DLD1 (cell line): ENCODE data around the gene IQCK.
"Not testable (repeated sequence)": the region's sequence is repeated elsewhere in the genome, so short reads cannot be mapped to it uniquely, and the experiment has no call there.

Experiments
- in situ Hi-C: cut with HindIII; loops from 2 replicates; pipeline ENCODE4 v1.10.0; 2017; ENCODE audit warnings: low sequenced_read_pairs

IQCK gene

GRCh38 chr16:19717741-19718623, at the start of gene IQCK, which contains the start of gene KNOP1:
Gene IQCK, plus strand, starts transcription at chr16:19718271. Its CDS starts 36 bp downstream, at chr16:19718307.
Gene KNOP1, minus strand, starts transcription at chr16:19718227. Its CDS starts 3,192 bp downstream, at chr16:19715035.
- in situ Hi-C loops = no loop called here

- in situ Hi-C loops = no loop called here
Observed at GRCh38 chr16:19672378-19672777, 45.7 kb upstream of the IQCK start.

DNA sequence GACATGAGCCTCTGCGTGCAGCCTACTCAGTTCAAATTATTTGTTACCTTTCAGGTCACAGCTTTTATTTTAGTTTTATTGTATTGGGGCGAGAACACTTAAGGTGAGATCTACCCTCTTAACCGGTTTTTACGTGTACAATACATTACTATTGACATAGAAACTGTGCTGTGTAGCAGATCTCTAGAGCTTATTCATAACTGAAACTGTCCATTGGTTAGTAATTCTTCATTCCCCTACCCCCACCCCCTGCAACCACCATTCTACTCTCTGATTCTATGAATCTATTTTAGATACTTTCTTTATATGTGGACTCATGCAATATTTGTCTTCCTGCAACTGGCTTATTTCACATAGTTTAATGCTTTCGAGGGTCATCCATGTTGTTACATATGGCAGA, 43.6 kb upstream of the IQCK start:
- in situ Hi-C loops = no loop called here

DNA sequence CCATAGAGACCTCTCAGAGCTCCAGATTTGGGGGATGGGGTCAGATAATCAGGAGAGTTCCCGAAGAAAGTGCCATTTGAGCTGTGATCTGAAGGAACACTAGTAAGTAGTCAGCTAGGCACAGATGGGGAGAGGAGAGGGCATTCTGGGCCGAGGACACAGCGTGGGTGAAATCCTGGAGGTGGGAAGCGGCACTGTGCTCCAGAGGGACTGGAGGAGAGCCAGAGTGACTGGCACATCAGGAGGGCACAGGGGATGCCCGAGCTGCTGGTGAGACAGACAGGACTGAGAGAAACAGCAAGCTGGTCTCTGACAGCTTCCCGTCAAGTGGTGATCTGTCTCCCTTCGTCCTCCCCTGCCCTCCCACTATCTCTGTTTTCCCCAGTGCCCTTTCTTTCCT, 40.7 kb upstream of the IQCK start:
- in situ Hi-C loops = no loop called here

- in situ Hi-C loops = no loop called here
Observed at GRCh38 chr16:19678804-19679203, 39.3 kb upstream of the IQCK start.

DNA sequence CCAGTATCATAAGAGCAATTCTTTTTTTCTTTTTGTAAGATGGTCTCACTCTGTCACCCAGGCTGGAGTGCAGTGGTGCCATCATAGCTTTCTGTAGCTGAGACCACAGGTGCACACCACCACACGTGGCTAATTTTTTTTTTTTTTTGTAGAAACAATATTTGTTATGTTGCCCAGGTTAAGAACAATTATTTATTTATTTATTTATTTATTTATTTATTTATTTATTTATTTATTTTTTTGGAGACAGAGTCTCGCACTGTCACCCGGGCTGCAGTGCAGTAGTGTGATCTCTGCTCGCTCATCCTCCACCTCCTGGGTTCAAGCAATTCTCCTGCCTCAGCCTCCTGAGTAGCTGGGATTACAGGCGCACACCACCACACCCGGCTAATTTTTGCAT, 38.8 kb upstream of the IQCK start:
- in situ Hi-C loops = not testable (repeated sequence)

GRCh38 chr16:19680881-19681340, 37.2 kb upstream of the IQCK start:
- in situ Hi-C loops = no loop called here

- in situ Hi-C loops = no loop called here
Observed at GRCh38 chr16:19681637-19682036, 36.4 kb upstream of the IQCK start.

- in situ Hi-C loops = no loop called here
Observed at GRCh38 chr16:19683453-19684236, 34.4 kb upstream of the IQCK start.

GRCh38 chr16:19685176-19685575, 32.9 kb upstream of the IQCK start:
- in situ Hi-C loops = no loop called here

GRCh38 chr16:19687279-19687678, 30.8 kb upstream of the IQCK start:
- in situ Hi-C loops = no loop called here

GRCh38 chr16:19688396-19689024, 29.6 kb upstream of the IQCK start:
- in situ Hi-C loops = no loop called here

DNA sequence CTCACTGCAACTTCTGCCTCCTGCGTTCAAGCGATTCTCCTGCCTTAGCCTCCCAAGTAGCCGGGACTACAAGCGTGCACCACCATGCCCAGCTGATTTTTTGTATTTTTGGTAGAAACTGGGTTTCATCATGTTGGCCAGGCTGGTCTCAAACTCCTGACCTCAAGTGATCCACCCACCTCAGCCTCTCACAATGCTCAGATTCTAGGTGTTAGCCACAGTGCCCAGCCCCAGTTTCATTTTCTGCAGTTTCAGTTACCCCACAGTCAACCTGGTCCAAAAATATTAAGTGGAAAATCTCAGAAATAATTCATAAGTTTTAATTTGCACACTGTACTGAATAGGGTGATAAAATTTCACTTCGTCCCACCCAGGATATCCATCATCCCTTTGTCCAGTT, 28.7 kb upstream of the IQCK start:
- in situ Hi-C loops = no loop called here

- in situ Hi-C loops = no loop called here
Observed at GRCh38 chr16:19690196-19690595, 27.9 kb upstream of the IQCK start.

DNA sequence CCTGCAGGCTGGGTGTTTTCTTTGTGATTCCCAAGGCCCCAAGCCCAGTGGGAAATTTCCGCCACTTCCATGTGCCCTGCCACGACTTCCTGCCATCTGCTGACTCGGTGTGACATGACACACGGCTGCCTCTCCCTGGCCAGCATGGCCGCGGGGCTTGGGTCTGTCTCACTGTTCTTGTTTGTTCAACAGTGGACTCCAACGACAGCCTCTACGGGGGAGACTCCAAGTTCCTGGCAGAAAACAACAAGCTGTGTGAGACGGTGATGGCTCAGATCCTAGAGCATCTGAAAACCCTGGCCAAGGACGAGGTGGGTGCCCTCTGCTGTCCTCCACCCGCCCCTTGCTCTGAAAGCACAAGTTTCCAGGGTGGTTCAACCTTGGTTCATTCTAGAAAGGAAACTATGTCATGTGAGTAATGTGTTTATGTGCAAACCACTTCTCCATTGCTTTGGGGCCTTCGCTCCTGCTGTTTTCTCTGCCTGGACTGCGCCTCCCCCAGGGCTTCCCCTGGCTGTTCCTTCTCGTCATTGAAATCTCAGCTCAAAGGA, 26.8 kb upstream of the IQCK start:
- in situ Hi-C loops = no loop called here

- in situ Hi-C loops = no loop called here
Observed at GRCh38 chr16:19694989-19695388, 23.1 kb upstream of the IQCK start.

DNA sequence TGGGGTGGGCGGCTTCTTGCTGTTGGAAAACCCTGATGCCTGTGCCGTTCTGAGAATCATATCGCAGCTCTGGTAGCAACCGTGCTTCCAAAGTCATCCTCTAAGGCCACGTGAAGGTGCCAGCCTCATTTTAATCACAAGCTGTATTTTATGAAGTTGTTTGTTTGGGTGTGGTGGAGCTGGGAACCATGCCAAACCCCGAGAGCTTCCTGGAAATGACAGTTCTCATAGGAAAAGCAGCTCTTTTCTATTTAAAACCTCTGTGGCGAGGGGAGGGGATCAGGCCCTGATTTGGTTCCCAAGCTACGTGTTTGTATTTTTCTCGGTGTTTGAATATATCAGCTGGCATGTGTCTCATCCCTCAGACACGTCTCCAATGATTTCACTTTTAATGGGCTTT, 21.7 kb upstream of the IQCK start:
- in situ Hi-C loops = no loop called here

- in situ Hi-C loops = no loop called here
Observed at GRCh38 chr16:19696961-19697360, 21.1 kb upstream of the IQCK start.

DNA sequence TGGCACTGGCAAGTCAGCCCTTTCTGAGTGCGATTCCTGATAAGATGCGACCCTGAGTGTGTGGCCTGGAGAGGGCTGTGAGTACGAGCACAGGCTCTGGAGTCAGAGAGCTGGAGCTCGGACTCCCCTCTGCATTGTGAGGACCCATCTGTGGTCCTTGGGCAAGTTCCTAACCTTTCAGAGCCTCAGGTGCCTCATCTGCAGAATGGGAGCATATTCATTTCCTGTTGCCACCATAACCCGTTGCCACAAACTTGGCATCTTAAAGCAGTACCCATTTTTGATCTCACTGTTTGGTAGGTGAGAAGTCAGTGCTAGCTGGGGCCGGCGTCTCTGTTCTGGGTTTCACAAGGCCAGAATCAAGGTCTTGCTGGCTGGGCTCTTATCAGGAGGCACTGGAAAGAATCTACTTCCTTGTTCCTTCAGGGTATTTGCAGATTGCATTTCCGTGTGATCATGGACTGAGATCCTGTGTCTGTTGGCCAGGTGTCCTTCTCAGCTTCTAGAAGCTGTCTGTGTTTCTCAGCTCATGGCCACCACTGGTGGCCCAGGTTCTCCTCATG, 20.2 kb upstream of the IQCK start:
- in situ Hi-C loops = no loop called here
